Gastrocnemius medialis (tissue), 4 donors: Measurements from ENCODE around the gene PCCA.

Experiments
- CTCF ChIP-seq, 5 experiments: fragments of 450-650 bp in 3 of 5; fragments of 200-600 bp in 2 of 5; sonication (generic) in 2 of 5; IDR thresholded peaks in 4 of 5; conservative IDR thresholded peaks in 1 of 5; 1 replicate in 4 of 5; 2 replicates in 1 of 5; pipeline ENCODE4 v1.5.1; 2016 to 2019; ENCODE audit warnings: antibody characterized with exemption in 5 of 5, mild to moderate bottlenecking in 3 of 5, moderate library complexity in 3 of 5
- POLR2A ChIP-seq, 2 donors: fragments of 450-650 bp; IDR thresholded peaks; one replicate each; pipeline ENCODE4 v1.6.1; 2017; ENCODE audit warnings: antibody characterized with exemption in 2 of 2, mild to moderate bottlenecking in 2 of 2, moderate library complexity in 2 of 2

GRCh38 chr13:100470866-100471505 lies 382.1 kb downstream of the PCCA start:
- TF ChIP-seq POLR2A (IDR thresholded peaks at IDR 0.05) (no peak), CTCF (IDR thresholded peaks at IDR 0.05 in 4 of 5, conservative IDR thresholded peaks at IDR 0.05 in 1 of 5) (no peak)
